Neural crest cell (in vitro differentiated cells): Measurements from ENCODE around the gene SFMBT1. TPM values are rescaled to one million over a fixed set of nuclear protein-coding genes. Genes with fewer than 3 reads are reported as not detected.

ENCODE experiments used
- DNase-seq: peaks from one replicate; pipeline ENCODE4 v3.0.0; 2021; ENCODE audit warnings: low read depth, mixed read lengths, low spot score
- H3K27ac Mint-ChIP-seq: one replicate; pipeline ENCODE4 v1.8.0; 2021; ENCODE audit warnings: mild to moderate bottlenecking, mixed read lengths; ENCODE audit not compliant: unreplicated experiment
- H3K27me3 Mint-ChIP-seq: 2 replicates; pipeline ENCODE4 v1.8.0; 2021; ENCODE audit warnings: low read depth, mild to moderate bottlenecking, mixed read lengths
- H3K36me3 Mint-ChIP-seq: 2 replicates; pipeline ENCODE4 v1.8.0; 2021; ENCODE audit warnings: low read depth, mild to moderate bottlenecking, mixed read lengths
- H3K4me1 Mint-ChIP-seq: 2 replicates; pipeline ENCODE4 v1.8.0; 2021; ENCODE audit warnings: mixed read lengths
- H3K4me3 Mint-ChIP-seq: one replicate; pipeline ENCODE4 v1.8.0; 2021; ENCODE audit warnings: mild to moderate bottlenecking, mixed read lengths
- H3K9me3 Mint-ChIP-seq: 2 replicates; pipeline ENCODE4 v1.8.0; 2021; ENCODE audit warnings: mixed read lengths
- total RNA-seq: library from RNA; stranded (reverse); gene quantifications from 2 replicates; pipeline ENCODE4 v1.2.1, GENCODE V29; 2021
- TF ChIP-seq, protein P1 (sequence below): fragments of 200-600 bp; sonication (generic); conservative IDR thresholded peaks from 2 replicates; pipeline ENCODE4 v1.5.0; 2021; ENCODE audit warnings: antibody characterized with exemption, mild to moderate bottlenecking

Gene SFMBT1
- total RNA-seq, 1 donor from 2014 or later: 19.8 TPM

DNA sequence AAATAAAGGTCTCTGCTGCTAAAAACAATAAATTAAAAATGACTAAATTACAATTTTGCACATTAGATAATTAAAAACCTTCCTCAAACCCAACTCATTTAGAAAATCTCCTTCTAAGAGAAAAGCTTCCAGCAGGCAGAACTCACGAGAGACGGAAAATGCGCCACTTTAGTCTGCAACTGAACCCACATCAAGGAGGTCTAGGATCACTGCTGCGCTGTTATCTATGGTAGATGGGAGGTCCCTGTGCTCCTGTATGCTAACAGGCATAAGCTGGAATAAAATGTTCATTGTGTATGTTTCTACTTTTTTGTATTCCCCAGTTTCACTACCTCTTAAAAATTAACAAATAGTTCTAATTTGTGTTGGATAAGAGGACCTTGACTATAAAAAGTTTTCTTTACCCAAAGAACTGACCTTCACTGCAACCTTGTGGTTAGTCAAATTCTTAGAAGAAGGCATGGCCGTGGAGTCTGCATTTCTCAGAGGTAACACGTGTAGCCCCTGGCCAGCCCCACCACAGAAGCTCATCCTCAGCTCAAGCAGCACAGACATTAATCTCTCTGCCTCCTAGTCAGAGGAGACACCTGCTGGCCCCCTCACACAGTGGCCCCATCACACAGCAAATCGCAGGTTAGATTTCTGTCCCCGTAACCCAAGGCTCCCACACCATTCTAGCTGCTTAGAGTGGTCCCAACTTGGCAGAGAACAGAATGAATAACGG is 170.8 kb downstream of the SFMBT1 start:
- Mint-ChIP-seq H3K27me3 (no peaks in the 10 kb centered on the region), H3K27ac (no peak overlapping the region), H3K4me3 (no peak overlapping the region), H3K4me1 (no peaks in the 10 kb centered on the region), H3K9me3 (no peaks in the 10 kb centered on the region), H3K36me3 (peaks cover 4% of the 10 kb centered on the region)
- no peak for DNase-seq
- TF ChIP-seq, protein P1, sequence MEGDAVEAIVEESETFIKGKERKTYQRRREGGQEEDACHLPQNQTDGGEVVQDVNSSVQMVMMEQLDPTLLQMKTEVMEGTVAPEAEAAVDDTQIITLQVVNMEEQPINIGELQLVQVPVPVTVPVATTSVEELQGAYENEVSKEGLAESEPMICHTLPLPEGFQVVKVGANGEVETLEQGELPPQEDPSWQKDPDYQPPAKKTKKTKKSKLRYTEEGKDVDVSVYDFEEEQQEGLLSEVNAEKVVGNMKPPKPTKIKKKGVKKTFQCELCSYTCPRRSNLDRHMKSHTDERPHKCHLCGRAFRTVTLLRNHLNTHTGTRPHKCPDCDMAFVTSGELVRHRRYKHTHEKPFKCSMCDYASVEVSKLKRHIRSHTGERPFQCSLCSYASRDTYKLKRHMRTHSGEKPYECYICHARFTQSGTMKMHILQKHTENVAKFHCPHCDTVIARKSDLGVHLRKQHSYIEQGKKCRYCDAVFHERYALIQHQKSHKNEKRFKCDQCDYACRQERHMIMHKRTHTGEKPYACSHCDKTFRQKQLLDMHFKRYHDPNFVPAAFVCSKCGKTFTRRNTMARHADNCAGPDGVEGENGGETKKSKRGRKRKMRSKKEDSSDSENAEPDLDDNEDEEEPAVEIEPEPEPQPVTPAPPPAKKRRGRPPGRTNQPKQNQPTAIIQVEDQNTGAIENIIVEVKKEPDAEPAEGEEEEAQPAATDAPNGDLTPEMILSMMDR: no peak

DNA sequence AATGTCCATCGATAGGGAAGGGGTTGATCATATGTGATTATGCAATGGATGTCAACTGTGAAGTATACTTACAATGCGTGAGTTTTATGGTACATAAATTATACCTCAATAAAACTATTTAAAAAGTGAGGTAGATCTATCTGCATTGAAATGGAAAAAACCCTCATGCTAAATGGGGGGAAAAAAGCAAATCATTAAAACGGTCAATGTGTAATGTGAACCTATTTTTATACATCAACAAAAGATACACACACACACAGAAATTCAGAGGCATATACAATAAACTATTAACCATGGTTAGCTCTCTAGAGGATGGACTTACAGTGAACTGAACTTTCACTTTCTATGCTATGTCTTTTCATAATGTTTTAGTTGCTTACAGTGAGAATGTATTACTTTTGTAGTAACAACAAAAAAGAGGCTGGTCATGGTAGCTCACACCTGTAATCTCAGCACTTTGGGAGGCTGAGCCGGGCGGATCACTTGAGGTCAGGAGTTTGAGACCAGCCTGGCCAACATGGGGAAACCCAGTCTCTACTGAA is 171.6 kb downstream of the SFMBT1 start:
- H3K27me3 Mint-ChIP-seq: no peaks in the 10 kb centered on the region
- no peak overlapping the region for H3K27ac Mint-ChIP-seq
- peaks cover 4% of the 10 kb centered on the region for H3K36me3 Mint-ChIP-seq
- DNase-seq: no peak
- TF ChIP-seq, protein P1: no peak
- no peak overlapping the region for H3K4me3 Mint-ChIP-seq
- no peaks in the 10 kb centered on the region for H3K4me1 Mint-ChIP-seq
- H3K9me3 Mint-ChIP-seq: no peaks in the 10 kb centered on the region

GRCh38 chr3:52873433-52874159 is 172.3 kb downstream of the SFMBT1 start:
- no peak for DNase-seq
- Mint-ChIP-seq H3K27me3 (no peaks in the 10 kb centered on the region), H3K4me3 (no peak overlapping the region)

DNA sequence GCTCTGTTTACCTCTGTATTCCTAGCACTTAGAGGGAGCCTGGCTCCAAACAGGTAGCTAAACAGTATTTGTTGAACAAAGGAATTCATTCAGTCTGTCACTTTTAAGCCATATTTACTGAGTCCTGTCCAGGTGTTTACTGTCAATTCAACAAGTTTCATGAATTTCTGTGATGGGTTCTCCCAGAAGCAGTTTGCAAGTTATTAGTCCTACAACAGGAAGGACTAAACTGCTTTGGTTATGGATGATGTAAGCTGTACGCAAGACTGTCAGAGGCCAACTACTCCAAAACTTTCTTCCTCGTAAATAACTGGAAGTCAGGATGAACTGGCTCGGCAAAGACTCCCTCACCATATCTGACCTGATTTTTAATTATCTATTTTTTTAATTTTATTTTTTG is 173.6 kb downstream of the SFMBT1 start:
- Mint-ChIP-seq H3K27me3 (no peaks in the 10 kb centered on the region), H3K36me3 (no peaks in the 10 kb centered on the region), H3K4me3 (no peak overlapping the region), H3K27ac (no peak overlapping the region), H3K4me1 (no peaks in the 10 kb centered on the region), H3K9me3 (no peaks in the 10 kb centered on the region)
- TF ChIP-seq, protein P1: no peak
- DNase-seq: no peak

More at GRCh38 chr3:52873433-52874159, 172.3 kb downstream of the SFMBT1 start:
- TF ChIP-seq, protein P1: no peak
- H3K36me3 Mint-ChIP-seq: peaks cover 3% of the 10 kb centered on the region
- H3K27ac Mint-ChIP-seq: no peak overlapping the region
- H3K9me3 Mint-ChIP-seq: no peaks in the 10 kb centered on the region
- no peaks in the 10 kb centered on the region for H3K4me1 Mint-ChIP-seq

DNA sequence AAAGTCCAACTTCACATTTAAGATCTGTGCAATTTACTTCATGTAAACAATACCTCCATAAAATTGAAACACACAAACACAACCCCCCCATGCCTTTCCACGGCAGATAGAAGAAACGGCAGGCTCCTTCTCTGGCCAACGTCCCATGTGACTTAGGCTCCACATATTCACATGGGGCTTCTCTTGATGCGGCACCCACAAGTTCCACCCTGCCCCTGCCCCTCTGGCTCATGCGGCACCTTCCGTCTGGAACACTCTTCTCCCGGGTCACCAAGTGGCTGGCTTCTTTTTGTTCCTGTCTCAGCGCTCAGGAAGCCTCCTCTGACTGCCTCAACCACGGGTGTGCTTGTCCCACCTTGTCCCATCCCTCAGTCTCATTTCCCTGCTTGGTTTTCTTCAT is 174.1 kb downstream of the SFMBT1 start:
- no peak overlapping the region for H3K27ac Mint-ChIP-seq
- TF ChIP-seq, protein P1: no peak
- H3K27me3 Mint-ChIP-seq: no peaks in the 10 kb centered on the region
- no peak for DNase-seq
- no peaks in the 10 kb centered on the region for H3K36me3 Mint-ChIP-seq
- no peaks in the 10 kb centered on the region for H3K4me1 Mint-ChIP-seq
- no peaks in the 10 kb centered on the region for H3K9me3 Mint-ChIP-seq
- H3K4me3 Mint-ChIP-seq: no peak overlapping the region
